Right lung (tissue), 5 donors: ENCODE data around the gene MBP. TPM values are rescaled to one million over a fixed set of nuclear protein-coding genes. Genes with fewer than 3 reads are reported as not detected.
A peak's percentile ranks its signal among the peaks of the same experiment; 100 is the strongest.

Source experiments
- DNase-seq, 2 donors: peaks; one replicate each; pipeline ENCODE4 v3.0.0-alpha.2; 2013
- polyA plus RNA-seq, 5 donors: library from polyadenylated mRNA; unstranded; fragments of 120-200 nt; gene quantifications; one replicate each; pipeline versions ENCODE4 v1.2.1 to v1.2.3, GENCODE V29; 2013; ENCODE audit warnings: inconsistent platforms in 1 of 5, low replicate concordance in 1 of 5; ENCODE audit not compliant: insufficient read length in 5 of 5, insufficient read depth in 1 of 5

MBP gene
- polyA plus RNA-seq, 5 donors, result 8.3 to 11.9 (median 10.7) TPM

- no peak for DNase-seq
These were observed 16.1 kb downstream of the MBP start for GRCh38 chr18:77116201-77117080.

- DNase-seq, result no peak
These were observed 17.2 kb downstream of the MBP start for GRCh38 chr18:77115192-77115953.

- peak in 1 of 2 donors; percentile 64 for DNase-seq
These were observed 18.0 kb downstream of the MBP start for GRCh38 chr18:77114415-77115191.

GRCh38 chr18:77114152-77114414 is 18.5 kb downstream of the MBP start:
- DNase-seq, result no peak

GRCh38 chr18:77113361-77114151 is 19.0 kb downstream of the MBP start:
- DNase-seq, result no peak

- no peak for DNase-seq
These were observed 19.9 kb downstream of the MBP start for GRCh38 chr18:77112747-77113092.

GRCh38 chr18:77111951-77112746 is 20.4 kb downstream of the MBP start:
- no peak for DNase-seq

GRCh38 chr18:77111449-77111848 is 21.1 kb downstream of the MBP start:
- DNase-seq, result no peak

- DNase-seq, result no peak
These were observed 21.6 kb downstream of the MBP start for GRCh38 chr18:77110936-77111335.

- DNase-seq, result no peak
These were observed 22.2 kb downstream of the MBP start for GRCh38 chr18:77110400-77110799.

GRCh38 chr18:77109648-77110019 is 22.9 kb downstream of the MBP start:
- DNase-seq, result no peak

- no peak for DNase-seq
These were observed 23.5 kb downstream of the MBP start for GRCh38 chr18:77108821-77109647.

GRCh38 chr18:77108001-77108692 is 24.4 kb downstream of the MBP start:
- peak; percentile 74 to 79 for DNase-seq

GRCh38 chr18:77107292-77107691 is 25.3 kb downstream of the MBP start:
- no peak for DNase-seq

- no peak for DNase-seq
These were observed 26.3 kb downstream of the MBP start for GRCh38 chr18:77106331-77106730.

- DNase-seq, result no peak
These were observed 26.9 kb downstream of the MBP start for GRCh38 chr18:77105680-77106079.

- DNase-seq, result no peak
These were observed 27.6 kb downstream of the MBP start for GRCh38 chr18:77105028-77105427.

- DNase-seq, result no peak
These were observed 28.5 kb downstream of the MBP start for GRCh38 chr18:77103991-77104531.
